ENCODE results near the gene PDGFA. TPM values are rescaled to one million over a fixed set of nuclear protein-coding genes. Genes with fewer than 3 reads are reported as not detected.

PDGFA gene
- total and polyA plus RNA-seq, 7 experiments from 2014 or later, result 0.16 to 2.6 (median 1.1) TPM; not detected in 3

GRCh38 chr7:526460-527034 is 6.9 kb upstream of the PDGFA start:
- H3K27me3 ChIP-seq (ENCODE audit: control insufficient read depth in 2 of 2, insufficient read depth in 2 of 2, low read length in 2 of 2), result peaks cover 0 to 7% of the 10 kb centered on the region in 2 donors
- peaks cover 0 to 4% of the 10 kb centered on the region in 2 donors for H3K4me1 ChIP-seq (ENCODE audit: control insufficient read depth in 2 of 2, insufficient read depth in 2 of 2, low read length in 2 of 2)
- CTCF ChIA-PET, result no interaction called here
- H3K36me3 ChIP-seq (ENCODE audit: control insufficient read depth in 2 of 3, insufficient read depth in 3 of 3, low read length in 3 of 3), result no peaks in the 10 kb centered on the region
- H3K27me3 Mint-ChIP-seq, result peaks cover 5 to 31% (median 9%) of the 10 kb centered on the region in 5 donors
- H3K4me1 Mint-ChIP-seq, result peaks cover 0 to 6% (median 0%) of the 10 kb centered on the region in 7 donors
- H3K27ac ChIP-seq (ENCODE audit: low read depth, low read length), result no peak overlapping the region
- H3K4me3 ChIP-seq (ENCODE audit: low read length), result no peak overlapping the region
- H3K36me3 Mint-ChIP-seq, result no peaks in the 10 kb centered on the region
- no peak for ATAC-seq
- peak overlapping the region in 1 of 10 donors; percentile 14 for H3K4me3 Mint-ChIP-seq
- H3K27ac Mint-ChIP-seq, result no peak overlapping the region
- H3K9me3 ChIP-seq (ENCODE audit: control insufficient read depth in 2 of 3, low read length in 3 of 3), result no peaks in the 10 kb centered on the region
- DNase-seq, result no peak
- intact Hi-C loops (cut with micrococcal nuclease), result loop anchor here in 1 of 2 donors (10.0 kb wide), 2 partner anchors 162 to 208 kb away; no protein-coding TSS in a partner anchor
- POLR2A ChIA-PET, result no interaction called here
- H3K9me3 Mint-ChIP-seq, result no peaks in the 10 kb centered on the region

- intact Hi-C loops (cut with micrococcal nuclease), result loop anchor here in 1 of 2 donors (10.0 kb wide), 2 partner anchors 161 to 209 kb away; no protein-coding TSS in a partner anchor
- Histone ChIP-seq H3K27me3 (ENCODE audit: control insufficient read depth in 2 of 2, insufficient read depth in 2 of 2, low read length in 2 of 2) (peaks cover 0 to 11% of the 10 kb centered on the region in 2 donors), H3K36me3 (ENCODE audit: control insufficient read depth in 2 of 3, insufficient read depth in 3 of 3, low read length in 3 of 3) (no peaks in the 10 kb centered on the region), H3K4me1 (ENCODE audit: control insufficient read depth in 2 of 2, insufficient read depth in 2 of 2, low read length in 2 of 2) (peaks cover 0 to 11% of the 10 kb centered on the region in 2 donors), H3K4me3 (ENCODE audit: low read length) (no peak overlapping the region), H3K9me3 (ENCODE audit: control insufficient read depth in 2 of 3, low read length in 3 of 3) (no peaks in the 10 kb centered on the region), H3K27ac (ENCODE audit: low read depth, low read length) (no peak overlapping the region)
- CTCF ChIA-PET, result no interaction called here
- no peaks in the 10 kb centered on the region for H3K9me3 Mint-ChIP-seq
- H3K27ac Mint-ChIP-seq, result no peak overlapping the region
- H3K4me1 Mint-ChIP-seq, result peaks cover 0 to 10% (median 0%) of the 10 kb centered on the region in 7 donors
- H3K36me3 Mint-ChIP-seq, result no peaks in the 10 kb centered on the region
- H3K4me3 Mint-ChIP-seq, result no peak overlapping the region
- ATAC-seq (no peak), DNase-seq (no peak)
- POLR2A ChIA-PET, result no interaction called here
- peaks cover 5 to 39% (median 9%) of the 10 kb centered on the region in 5 donors for H3K27me3 Mint-ChIP-seq
Observed at GRCh38 chr7:525740-526139, 6.1 kb upstream of the PDGFA start.

- DNase-seq (no peak), ATAC-seq (no peak)
- Mint-ChIP-seq H3K27ac (no peak overlapping the region), H3K4me3 (no peak overlapping the region), H3K9me3 (no peaks in the 10 kb centered on the region), H3K36me3 (no peaks in the 10 kb centered on the region), H3K4me1 (peaks cover 0 to 10% (median 0%) of the 10 kb centered on the region in 7 donors), H3K27me3 (peaks cover 5 to 39% (median 9%) of the 10 kb centered on the region in 5 donors)
- H3K27ac ChIP-seq (ENCODE audit: low read depth, low read length), result no peak overlapping the region
- H3K4me3 ChIP-seq (ENCODE audit: low read length), result no peak overlapping the region
- peaks cover 0 to 11% of the 10 kb centered on the region in 2 donors for H3K27me3 ChIP-seq (ENCODE audit: control insufficient read depth in 2 of 2, insufficient read depth in 2 of 2, low read length in 2 of 2)
- ChIA-PET POLR2A (no interaction called here), CTCF (no interaction called here)
- no peaks in the 10 kb centered on the region for H3K36me3 ChIP-seq (ENCODE audit: control insufficient read depth in 2 of 3, insufficient read depth in 3 of 3, low read length in 3 of 3)
- H3K9me3 ChIP-seq (ENCODE audit: control insufficient read depth in 2 of 3, low read length in 3 of 3), result no peaks in the 10 kb centered on the region
- peaks cover 0 to 18% of the 10 kb centered on the region in 2 donors for H3K4me1 ChIP-seq (ENCODE audit: control insufficient read depth in 2 of 2, insufficient read depth in 2 of 2, low read length in 2 of 2)
- intact Hi-C loops (cut with micrococcal nuclease), result loop anchor here (5.0 to 10.0 kb wide), 4 partner anchors 58 to 713 kb away; no protein-coding TSS in a partner anchor
Observed at GRCh38 chr7:524800-525199, 5.2 kb upstream of the PDGFA start.

GRCh38 chr7:523347-524336 is 4.0 kb upstream of the PDGFA start:
- ChIA-PET POLR2A (no interaction called here), CTCF (no interaction called here)
- Histone ChIP-seq H3K27me3 (ENCODE audit: control insufficient read depth in 2 of 2, insufficient read depth in 2 of 2, low read length in 2 of 2) (peaks cover 0 to 11% of the 10 kb centered on the region in 2 donors), H3K4me1 (ENCODE audit: control insufficient read depth in 2 of 2, insufficient read depth in 2 of 2, low read length in 2 of 2) (peaks cover 0 to 20% of the 10 kb centered on the region in 2 donors), H3K27ac (ENCODE audit: low read depth, low read length) (no peak overlapping the region), H3K4me3 (ENCODE audit: low read length) (no peak overlapping the region), H3K36me3 (ENCODE audit: control insufficient read depth in 2 of 3, insufficient read depth in 3 of 3, low read length in 3 of 3) (no peaks in the 10 kb centered on the region), H3K9me3 (ENCODE audit: control insufficient read depth in 2 of 3, low read length in 3 of 3) (no peaks in the 10 kb centered on the region)
- peaks cover 5 to 39% (median 11%) of the 10 kb centered on the region in 5 donors for H3K27me3 Mint-ChIP-seq
- no peaks in the 10 kb centered on the region for H3K36me3 Mint-ChIP-seq
- H3K4me1 Mint-ChIP-seq, result peaks cover 0 to 11% (median 2%) of the 10 kb centered on the region in 7 donors
- H3K9me3 Mint-ChIP-seq, result no peaks in the 10 kb centered on the region
- intact Hi-C loops (cut with micrococcal nuclease), result loop anchor here (5.0 to 10.0 kb wide), 4 partner anchors 59 to 714 kb away; no protein-coding TSS in a partner anchor
- peak overlapping the region in 7 of 10 donors; percentile 9 to 74 (median 34) for H3K4me3 Mint-ChIP-seq
- DNase-seq, result no peak
- ATAC-seq, result no peak
- peak overlapping the region in 1 of 9 donors; percentile 41 for H3K27ac Mint-ChIP-seq

- intact Hi-C loops (cut with micrococcal nuclease), result loop anchor here (5.0 to 10.0 kb wide), 4 partner anchors 59 to 714 kb away; no protein-coding TSS in a partner anchor
- peaks cover 7 to 43% (median 15%) of the 10 kb centered on the region in 5 donors for H3K27me3 Mint-ChIP-seq
- peaks cover 0 to 13% of the 10 kb centered on the region in 2 donors for H3K27me3 ChIP-seq (ENCODE audit: control insufficient read depth in 2 of 2, insufficient read depth in 2 of 2, low read length in 2 of 2)
- H3K4me1 Mint-ChIP-seq, result peaks cover 0 to 14% (median 6%) of the 10 kb centered on the region in 7 donors
- H3K4me3 ChIP-seq (ENCODE audit: low read length), result no peak overlapping the region
- H3K27ac Mint-ChIP-seq, result no peak overlapping the region
- ChIA-PET POLR2A (no interaction called here), CTCF (no interaction called here)
- H3K27ac ChIP-seq (ENCODE audit: low read depth, low read length), result no peak overlapping the region
- ATAC-seq (no peak), DNase-seq (no peak)
- peaks cover 0 to 26% of the 10 kb centered on the region in 2 donors for H3K4me1 ChIP-seq (ENCODE audit: control insufficient read depth in 2 of 2, insufficient read depth in 2 of 2, low read length in 2 of 2)
- H3K36me3 ChIP-seq (ENCODE audit: control insufficient read depth in 2 of 3, insufficient read depth in 3 of 3, low read length in 3 of 3), result no peaks in the 10 kb centered on the region
- H3K4me3 Mint-ChIP-seq, result peak overlapping the region in 7 of 10 donors; percentile 9 to 74 (median 34)
- no peaks in the 10 kb centered on the region for H3K36me3 Mint-ChIP-seq
- H3K9me3 Mint-ChIP-seq, result no peaks in the 10 kb centered on the region
- no peaks in the 10 kb centered on the region for H3K9me3 ChIP-seq (ENCODE audit: control insufficient read depth in 2 of 3, low read length in 3 of 3)
Observed at GRCh38 chr7:522951-523314, 3.3 kb upstream of the PDGFA start.

- Histone ChIP-seq H3K4me3 (ENCODE audit: low read length) (peak overlapping the region; percentile 50), H3K27me3 (ENCODE audit: control insufficient read depth in 2 of 2, insufficient read depth in 2 of 2, low read length in 2 of 2) (peaks cover 0 to 16% of the 10 kb centered on the region in 2 donors), H3K27ac (ENCODE audit: low read depth, low read length) (no peak overlapping the region), H3K9me3 (ENCODE audit: control insufficient read depth in 2 of 3, low read length in 3 of 3) (no peaks in the 10 kb centered on the region), H3K36me3 (ENCODE audit: control insufficient read depth in 2 of 3, insufficient read depth in 3 of 3, low read length in 3 of 3) (no peaks in the 10 kb centered on the region), H3K4me1 (ENCODE audit: control insufficient read depth in 2 of 2, insufficient read depth in 2 of 2, low read length in 2 of 2) (peaks cover 0 to 30% of the 10 kb centered on the region in 2 donors)
- ATAC-seq (peak; percentile 47), DNase-seq (peak in 4 of 9 donors; percentile 26 to 51 (median 40))
- intact Hi-C loops (cut with micrococcal nuclease), result loop anchor here (5.0 to 10.0 kb wide), 4 partner anchors 60 to 715 kb away; no protein-coding TSS in a partner anchor
- POLR2A ChIA-PET, result no interaction called here
- H3K36me3 Mint-ChIP-seq, result no peaks in the 10 kb centered on the region
- no peaks in the 10 kb centered on the region for H3K9me3 Mint-ChIP-seq
- H3K4me3 Mint-ChIP-seq, result peak overlapping the region; percentile 50 to 78 (median 62)
- H3K4me1 Mint-ChIP-seq, result peaks cover 0 to 17% (median 11%) of the 10 kb centered on the region in 7 donors
- H3K27ac Mint-ChIP-seq, result no peak overlapping the region
- H3K27me3 Mint-ChIP-seq, result peaks cover 10 to 47% (median 19%) of the 10 kb centered on the region in 5 donors
- CTCF ChIA-PET, result no interaction called here
Observed at GRCh38 chr7:522071-522950, 2.7 kb upstream of the PDGFA start.
